Hepatocyte (in vitro differentiated cells): Measurements from ENCODE around the gene CLIP3. TPM values are rescaled to one million over a fixed set of nuclear protein-coding genes. Genes with fewer than 3 reads are reported as not detected.

Experiments used
- DNase-seq: peaks from one replicate; pipeline ENCODE4 v3.0.0-alpha.2; 2016; ENCODE audit warnings: low spot score
- H2AFZ ChIP-seq: fragments of 200-600 bp; sonication (generic); 2 replicates; pipeline ENCODE4 v1.6.0; 2016; ENCODE audit warnings: antibody characterized with exemption, mild to moderate bottlenecking
- H3K27ac ChIP-seq: fragments of 200-600 bp; sonication (generic); 2 replicates; pipeline ENCODE4 v1.5.1; 2016; ENCODE audit warnings: mild to moderate bottlenecking
- H3K27me3 ChIP-seq: fragments of 200-600 bp; sonication (generic); 2 replicates; pipeline ENCODE4 v1.6.1; 2016
- H3K36me3 ChIP-seq: fragments of 200-600 bp; sonication (generic); replicated peaks from 2 replicates; pipeline ENCODE4 v1.5.1; 2016; ENCODE audit warnings: low read depth; ENCODE audit not compliant: insufficient read depth
- H3K4me1 ChIP-seq: fragments of 200-600 bp; sonication (generic); 2 replicates; pipeline ENCODE4 v1.5.1; 2016; ENCODE audit warnings: mild to moderate bottlenecking, moderate library complexity; ENCODE audit not compliant: insufficient read depth
- H3K4me2 ChIP-seq: fragments of 200-600 bp; sonication (generic); 2 replicates; pipeline ENCODE4 v1.6.0; 2016
- H3K4me3 ChIP-seq: fragments of 200-600 bp; sonication (generic); 2 replicates; pipeline ENCODE4 v1.5.1; 2016; ENCODE audit warnings: mild to moderate bottlenecking
- H3K79me2 ChIP-seq: fragments of 200-600 bp; sonication (generic); 2 replicates; pipeline ENCODE4 v1.6.0; 2017; ENCODE audit warnings: mild to moderate bottlenecking
- H3K9me2 ChIP-seq: fragments of 200-600 bp; sonication (generic); replicated peaks from 2 replicates; pipeline ENCODE4 v1.6.0; 2017; ENCODE audit warnings: mild to moderate bottlenecking; ENCODE audit not compliant: insufficient read depth
- H3K9me3 ChIP-seq: fragments of 200-600 bp; sonication (generic); 2 replicates; pipeline ENCODE4 v1.5.1; 2016; ENCODE audit warnings: low read depth, mild to moderate bottlenecking
- H4K20me1 ChIP-seq: fragments of 200-600 bp; sonication (generic); 2 replicates; pipeline ENCODE4 v1.6.0; 2016; ENCODE audit warnings: mild to moderate bottlenecking; ENCODE audit not compliant: insufficient read depth, poor library complexity, severe bottlenecking
- CTCF ChIP-seq: fragments of 200-600 bp; sonication (generic); IDR thresholded peaks from 2 replicates; pipeline ENCODE4 v1.5.1; 2016; ENCODE audit warnings: antibody characterized with exemption, mild to moderate bottlenecking; ENCODE audit not compliant: poor library complexity
- EZH2 ChIP-seq: fragments of 200-600 bp; sonication (generic); IDR thresholded peaks from 2 replicates; pipeline ENCODE4 v1.6.1; 2016; ENCODE audit warnings: antibody characterized with exemption, mild to moderate bottlenecking, borderline replicate concordance
- EZH2phosphoT487 ChIP-seq: fragments of 200-600 bp; sonication (generic); IDR thresholded peaks from one replicate; pipeline ENCODE4 v1.6.1; 2018; ENCODE audit warnings: antibody characterized with exemption, mild to moderate bottlenecking, low read depth, moderate library complexity; ENCODE audit not compliant: unreplicated experiment, severe bottlenecking
- WGBS: methylation state at CpG from one replicate; pipeline ENCODE4 v1.1.6; 2016; ENCODE audit warnings: low lambda C conversion rate; ENCODE audit errors: missing lambda C conversion rate; 5-methylcytosine and 5-hydroxymethylcytosine counted together
- polyA plus RNA-seq: library from polyadenylated mRNA; unstranded; fragments of >200 nt; fragmentation: Nextera tagmentation; extraction: Ambion mirVana; gene quantifications from 2 replicates; pipeline ENCODE4 v1.2.1, GENCODE V29; 2016
- total RNA-seq: library from RNA; depleted of rRNA; stranded (reverse); fragments of >200 nt; gene quantifications from 2 replicates; pipeline ENCODE4 v1.2.3, GENCODE V29; 2014

CLIP3 gene
- total and polyA plus RNA-seq, 2 experiments from 2014 or later, result 5.1 to 19.5 TPM

- no peak overlapping the region for H2AFZ ChIP-seq
- no peak overlapping the region for H3K27ac ChIP-seq
- no peak for TF ChIP-seq CTCF
- no peak for TF ChIP-seq EZH2phosphoT487
- TF ChIP-seq EZH2, result no peak
- H3K9me2 ChIP-seq, result no peaks in the 10 kb centered on the region
- H3K9me3 ChIP-seq, result no peaks in the 10 kb centered on the region
- peaks cover 2% of the 10 kb centered on the region for H3K79me2 ChIP-seq
- H3K27me3 ChIP-seq, result no peaks in the 10 kb centered on the region
- WGBS, result 84% methylated on average over 6 of the region's 6 CpGs
- H3K4me2 ChIP-seq, result peak overlapping the region; percentile 87
- H3K36me3 ChIP-seq, result no peaks in the 10 kb centered on the region
- peaks cover 3% of the 10 kb centered on the region for H3K4me1 ChIP-seq
- H3K4me3 ChIP-seq, result no peak overlapping the region
- DNase-seq, result no peak
- H4K20me1 ChIP-seq, result no peaks in the 10 kb centered on the region
Measured at GRCh38 chr19:36031308-36031707, 1.4 kb downstream of the CLIP3 start.

GRCh38 chr19:36030264-36031148 is 2.2 kb downstream of the CLIP3 start:
- H3K27ac ChIP-seq, result no peak overlapping the region

GRCh38 chr19:36028313-36029041 is 4.2 kb downstream of the CLIP3 start:
- peaks cover 2% of the 10 kb centered on the region for H3K79me2 ChIP-seq
- H3K36me3 ChIP-seq, result no peaks in the 10 kb centered on the region
- no peak overlapping the region for H2AFZ ChIP-seq
- WGBS, result 89% methylated on average over 10 of the region's 10 CpGs
- TF ChIP-seq CTCF, result no peak
- no peak for TF ChIP-seq EZH2phosphoT487
- TF ChIP-seq EZH2, result no peak
- no peaks in the 10 kb centered on the region for H3K9me3 ChIP-seq
- H3K27me3 ChIP-seq, result no peaks in the 10 kb centered on the region
- no peaks in the 10 kb centered on the region for H4K20me1 ChIP-seq
- H3K9me2 ChIP-seq, result no peaks in the 10 kb centered on the region
- DNase-seq, result no peak
- no peak overlapping the region for H3K27ac ChIP-seq
- H3K4me2 ChIP-seq, result no peak overlapping the region
- H3K4me3 ChIP-seq, result no peak overlapping the region
- H3K4me1 ChIP-seq, result peaks cover 3% of the 10 kb centered on the region

More at GRCh38 chr19:36030264-36031148, 2.2 kb downstream of the CLIP3 start:
- Histone ChIP-seq H3K9me3 (no peaks in the 10 kb centered on the region), H3K9me2 (no peaks in the 10 kb centered on the region), H3K4me3 (no peak overlapping the region), H3K4me2 (peak overlapping the region; percentile 87), H3K4me1 (peaks cover 3% of the 10 kb centered on the region), H3K27me3 (no peaks in the 10 kb centered on the region), H4K20me1 (no peaks in the 10 kb centered on the region), H3K36me3 (no peaks in the 10 kb centered on the region), H2AFZ (no peak overlapping the region), H3K79me2 (peaks cover 2% of the 10 kb centered on the region)
- no peak for DNase-seq
- 95% methylated on average over 8 of the region's 8 CpGs for WGBS
- TF ChIP-seq CTCF (no peak), EZH2 (no peak), EZH2phosphoT487 (no peak)
